ENCODE data around the gene ELANE. TPM values are rescaled to one million over a fixed set of nuclear protein-coding genes. Genes with fewer than 3 reads are reported as not detected.
A peak's percentile ranks its signal among the peaks of the same experiment; 100 is the strongest.

ELANE gene
- total and polyA plus RNA-seq, 9 of the 15 experiments (the other 6 are each of a cell fraction or from before 2014, with no cell fraction given): not detected

- TF ChIP-seq YY1 (IDR thresholded peaks at IDR 0.05; ENCODE audit: borderline replicate concordance in 1 of 3, control insufficient read depth in 1 of 3, extremely low read depth in 1 of 3, insufficient read depth in 3 of 3, insufficient read length in 1 of 3, insufficient replicate concordance in 2 of 3, low read depth in 1 of 3, low read length in 2 of 3) (peak in 1 of 3 experiments; percentile 4), NFE2 (IDR thresholded peaks at IDR 0.05; ENCODE audit: low read depth) (no peak), ZKSCAN3 (CRISPR knock-in tag; IDR thresholded peaks at IDR 0.05) (no peak), THAP12 (CRISPR knock-in tag; IDR thresholded peaks at IDR 0.05) (no peak), STAT6 (CRISPR knock-in tag; IDR thresholded peaks at IDR 0.05) (no peak), ZC3H4 (CRISPR knock-in tag; IDR thresholded peaks at IDR 0.05; ENCODE audit: borderline replicate concordance) (no peak), NFIC (IDR thresholded peaks at IDR 0.05) (no peak; the same call in 1 of the 2 replicates), HNRNPUL1 (IDR thresholded peaks at IDR 0.05; ENCODE audit: low read length) (no peak), FOXK2 (conservative IDR thresholded peaks at IDR 0.05 in 1 of 2, IDR thresholded peaks at IDR 0.05 in 1 of 2; ENCODE audit: low read depth in 2 of 2) (no peak), KDM4B (IDR thresholded peaks at IDR 0.05; ENCODE audit: borderline replicate concordance in 2 of 2, low read depth in 1 of 2) (no peak), ZNF311 (CRISPR knock-in tag; IDR thresholded peaks at IDR 0.05) (no peak), TRIM24 (IDR thresholded peaks at IDR 0.05) (no peak), JUNB (CRISPR knock-in tag; conservative IDR thresholded peaks at IDR 0.05) (no peak), BMI1 (IDR thresholded peaks at IDR 0.05; ENCODE audit: low read length) (no peak), ELK3 (CRISPR knock-in tag; IDR thresholded peaks at IDR 0.05) (no peak), CSDE1 (IDR thresholded peaks at IDR 0.05) (no peak), ELF2 (CRISPR knock-in tag; IDR thresholded peaks at IDR 0.05) (no peak), TAF9B (IDR thresholded peaks at IDR 0.05; ENCODE audit: partially characterized antibody) (no peak), NONO (IDR thresholded peaks at IDR 0.05; ENCODE audit: low read depth in 2 of 2, low read length in 1 of 2) (no peak)
These were observed 30.8 kb upstream of the ELANE start (continued) for GRCh38 chr19:821231-821824.
